ENCODE measurements around the gene CLEC2B.

Gene CLEC2B

DNA sequence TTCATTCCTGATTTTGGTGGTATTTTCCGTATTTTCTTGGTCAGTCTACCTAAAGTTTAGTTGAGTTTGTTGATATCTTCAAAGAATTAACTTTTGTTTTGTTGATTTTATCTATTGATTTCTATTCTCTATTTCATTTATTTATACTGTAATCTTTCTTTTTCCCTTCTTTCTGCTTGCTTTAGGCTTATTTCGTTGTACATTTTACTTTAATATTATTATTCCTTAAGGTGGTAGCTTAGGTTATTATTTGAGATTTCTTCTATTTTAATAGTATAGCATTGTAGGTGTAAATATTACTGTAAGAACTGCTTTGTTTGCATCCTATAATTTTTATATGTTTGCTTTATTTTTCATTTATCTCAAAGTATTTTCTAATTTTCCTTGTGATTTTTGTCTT lies 63.3 kb downstream of the CLEC2B start:
- no peak overlapping the region for H3K9ac ChIP-seq (ENCODE audit: low read depth, low read length)
- no peaks in the 10 kb centered on the region for H3K27me3 ChIP-seq (ENCODE audit: control insufficient read depth, insufficient read depth, low read length)
- no peaks in the 10 kb centered on the region for H3K36me3 ChIP-seq (ENCODE audit: control insufficient read depth, insufficient read depth, low read length)
- H3K4me3 ChIP-seq (ENCODE audit: low read depth, low read length) = no peak overlapping the region
- H3K9me3 ChIP-seq (ENCODE audit: control insufficient read depth, insufficient read depth, low read length) = no peaks in the 10 kb centered on the region
- no peaks in the 10 kb centered on the region for H3K4me1 ChIP-seq (ENCODE audit: control insufficient read depth, insufficient read depth, low read length)

All from iPS-15b (cell line).